Hematopoietic multipotent progenitor cell treated with erythropoietin and hydrocortisone succinate and interleukin-3 and kit ligand, for 8 days (in vitro differentiated cells): ENCODE data around the gene RAB17.

Source experiments
- DNase-seq: peaks from one replicate; pipeline ENCODE4 v3.0.0-alpha.2; 2015

RAB17 gene

DNA sequence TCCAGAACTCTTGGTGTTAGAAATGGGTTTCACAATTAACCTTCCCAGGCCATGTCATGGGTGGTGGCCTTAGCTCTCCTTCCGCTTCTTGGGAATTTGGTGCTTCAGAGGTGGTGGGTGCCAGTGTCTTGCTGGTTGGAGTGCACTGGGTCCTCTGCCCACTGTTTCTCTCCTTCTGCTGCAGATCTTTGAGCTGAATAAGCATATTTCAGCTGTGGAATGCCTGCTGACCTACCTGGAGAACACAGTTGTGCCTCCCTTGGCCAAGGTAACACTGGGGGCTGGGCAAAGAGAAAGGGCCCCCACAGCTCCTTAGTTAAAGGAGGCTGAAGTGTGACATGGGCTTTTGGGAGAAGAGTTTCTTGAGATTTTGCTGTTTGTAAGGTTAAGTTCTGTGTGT, 56.2 kb downstream of the RAB17 start:
- DNase-seq = no peak

DNA sequence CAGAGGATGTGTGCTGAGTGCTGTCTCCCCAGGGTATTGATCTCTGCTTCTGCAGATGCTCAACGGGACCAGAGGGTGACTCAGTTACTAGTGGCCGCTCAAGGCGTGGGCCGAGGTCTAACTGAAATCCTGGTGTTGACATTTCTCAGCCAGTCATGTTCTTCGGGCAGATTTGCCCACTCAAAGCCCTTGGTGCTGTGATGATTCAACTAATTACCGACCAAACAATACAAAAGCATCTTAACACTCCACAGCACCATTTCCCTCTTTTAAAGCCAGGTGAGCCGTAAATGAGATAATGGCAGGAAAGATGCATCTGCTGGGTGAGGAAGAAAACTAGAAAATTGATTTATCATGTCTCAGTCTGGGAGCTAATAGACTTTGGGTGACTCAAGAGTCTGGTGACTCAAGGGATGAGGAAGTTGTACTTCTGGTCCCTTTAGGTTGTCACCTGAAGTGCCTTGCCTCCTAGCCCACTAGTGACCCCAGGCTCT, 56.8 kb downstream of the RAB17 start:
- no peak for DNase-seq

DNA sequence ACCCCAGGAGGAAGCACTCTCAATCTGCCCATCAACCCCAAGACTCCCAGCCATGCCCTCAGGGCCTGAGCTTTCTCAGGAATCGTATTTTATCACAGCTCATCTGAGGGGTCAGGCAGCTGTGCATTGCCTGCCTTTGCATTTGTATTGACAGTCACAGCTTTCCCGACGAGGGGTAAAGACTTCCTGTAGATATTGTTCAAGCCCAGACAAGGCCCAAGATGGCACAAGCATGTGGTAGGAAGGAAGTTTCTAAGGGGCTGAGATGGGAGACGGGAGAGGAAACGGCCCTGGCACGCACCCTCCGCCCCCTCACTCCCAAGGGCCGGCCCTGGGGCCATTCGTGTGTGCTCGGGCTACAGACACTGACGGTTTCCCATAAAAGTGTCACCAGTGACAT, 58.4 kb downstream of the RAB17 start:
- DNase-seq = no peak

DNA sequence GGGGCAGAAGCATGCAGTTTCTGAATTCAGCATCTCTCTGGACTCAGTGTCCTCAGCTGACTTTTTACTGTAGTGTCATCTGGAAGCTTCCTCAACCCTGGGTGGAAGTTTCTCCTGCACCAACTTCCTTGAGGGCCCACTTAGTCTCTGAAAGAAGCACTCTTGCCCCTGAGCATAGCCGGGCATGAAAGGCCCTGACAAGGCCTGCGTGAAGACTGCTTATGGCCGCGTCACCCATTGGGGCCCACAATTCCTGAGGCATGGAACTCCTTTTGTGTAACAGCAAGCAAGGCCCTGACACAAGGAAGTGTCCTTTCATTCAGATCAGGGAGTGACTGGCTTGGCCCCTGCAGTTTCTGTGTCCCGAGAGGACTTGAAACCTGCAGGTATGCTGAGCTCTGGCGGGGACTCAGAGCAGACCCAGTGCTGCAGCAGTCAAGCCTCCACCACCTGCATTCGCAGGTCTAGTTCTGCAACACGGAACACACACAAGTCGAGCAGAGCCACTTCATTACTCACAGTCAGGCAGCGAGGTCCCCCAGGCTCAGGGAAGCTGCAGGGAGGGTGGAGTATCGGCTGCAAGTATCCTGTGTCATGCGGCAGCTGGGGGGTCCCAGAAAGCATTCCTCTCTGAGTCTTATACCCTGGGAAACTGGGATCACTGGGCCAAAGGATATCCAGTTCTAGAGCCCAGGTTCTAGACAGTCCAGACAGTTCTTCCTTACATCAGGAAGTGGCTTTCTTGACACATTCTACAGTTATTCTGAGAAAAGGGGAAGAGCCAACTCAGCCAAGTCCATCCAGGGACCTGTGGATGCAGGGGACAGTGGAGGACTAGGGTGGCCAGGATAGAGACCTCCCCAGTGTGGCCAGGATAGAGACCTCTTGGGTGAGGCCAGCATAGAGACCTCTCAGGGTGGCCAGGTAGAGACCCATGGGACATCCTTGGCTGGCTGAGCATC, 59.8 kb downstream of the RAB17 start:
- DNase-seq = no peak

DNA sequence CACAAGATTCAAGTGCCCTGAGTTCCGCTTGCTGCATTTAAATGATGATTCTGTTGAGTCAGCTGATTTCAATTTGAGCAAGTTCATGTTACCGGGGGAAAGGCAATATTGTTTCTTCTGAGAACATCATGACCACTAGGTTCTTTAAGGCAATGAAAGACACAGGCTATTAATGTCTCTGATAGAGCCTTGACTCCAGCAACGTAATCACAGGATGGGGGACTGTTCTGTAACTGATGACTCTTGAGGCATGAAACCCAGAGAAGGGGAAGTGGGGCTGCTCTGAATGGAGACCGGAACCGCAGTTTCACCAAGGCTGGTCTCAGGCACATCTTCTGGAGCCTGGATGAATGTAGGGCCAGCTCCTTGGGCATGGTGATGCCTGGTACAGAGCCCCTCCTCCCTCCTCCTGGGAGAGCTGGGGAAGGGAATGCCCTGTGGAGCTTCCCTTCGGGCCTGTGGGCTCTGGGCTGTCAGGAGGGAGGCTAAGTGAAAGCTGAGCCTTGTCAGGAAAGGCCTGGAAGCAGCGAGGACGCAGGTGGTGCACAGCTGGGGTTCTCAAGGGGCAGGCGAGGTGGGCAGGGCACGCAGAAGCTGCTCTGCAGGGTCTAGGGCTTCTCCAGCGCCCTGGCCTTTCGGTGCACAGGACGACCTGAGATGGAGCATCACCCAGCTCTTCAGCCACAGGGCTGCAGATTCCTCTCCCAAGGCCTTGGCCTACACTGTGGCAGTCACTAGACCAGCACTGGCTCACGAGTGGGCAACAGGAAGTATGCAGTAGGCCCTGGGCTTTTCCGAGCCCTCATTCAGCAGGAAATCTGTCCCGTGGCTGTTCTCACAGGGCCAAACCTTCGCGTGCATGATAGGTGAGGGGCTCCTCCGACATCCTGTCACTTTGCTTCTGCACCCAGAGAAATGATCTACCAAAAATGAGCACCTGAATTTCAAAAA, 60.8 kb downstream of the RAB17 start:
- no peak for DNase-seq

DNA sequence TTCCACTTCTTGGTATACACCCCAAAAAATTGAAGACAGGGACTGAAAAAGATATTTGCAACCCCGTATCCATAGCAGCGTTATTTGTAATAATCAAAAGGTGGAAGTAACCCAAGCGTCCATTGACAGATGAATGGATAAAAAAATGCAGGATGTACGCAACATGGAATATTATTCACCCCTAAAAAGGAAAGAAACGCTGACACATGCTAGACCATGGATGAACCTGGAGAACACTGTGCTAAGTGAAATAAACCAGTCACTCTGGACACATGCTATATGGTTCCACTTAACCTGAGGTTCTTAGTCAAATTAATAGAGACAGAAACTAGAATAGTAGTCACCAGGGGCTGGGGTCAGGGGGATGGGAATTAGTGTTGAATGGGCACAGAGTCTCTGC, 62.8 kb downstream of the RAB17 start:
- no peak for DNase-seq

DNA sequence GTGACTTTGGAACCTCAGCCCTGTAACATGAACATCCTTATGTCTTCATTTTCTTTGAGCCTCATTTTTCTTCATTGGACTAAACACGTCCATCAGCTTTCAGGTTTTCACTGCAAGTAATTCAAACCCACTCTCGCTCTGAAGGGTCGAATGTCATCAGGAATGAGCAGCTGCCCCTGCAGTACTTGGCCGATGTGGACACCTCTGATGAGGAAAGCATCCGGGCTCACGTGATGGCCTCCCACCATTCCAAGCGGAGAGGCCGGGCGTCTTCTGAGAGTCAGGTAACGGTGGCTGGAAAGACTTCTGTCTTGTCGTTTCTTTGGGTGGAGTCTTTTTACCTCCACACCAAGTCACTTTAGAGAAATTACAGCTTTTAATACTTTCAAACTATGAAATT, 63.3 kb downstream of the RAB17 start:
- DNase-seq = no peak

DNA sequence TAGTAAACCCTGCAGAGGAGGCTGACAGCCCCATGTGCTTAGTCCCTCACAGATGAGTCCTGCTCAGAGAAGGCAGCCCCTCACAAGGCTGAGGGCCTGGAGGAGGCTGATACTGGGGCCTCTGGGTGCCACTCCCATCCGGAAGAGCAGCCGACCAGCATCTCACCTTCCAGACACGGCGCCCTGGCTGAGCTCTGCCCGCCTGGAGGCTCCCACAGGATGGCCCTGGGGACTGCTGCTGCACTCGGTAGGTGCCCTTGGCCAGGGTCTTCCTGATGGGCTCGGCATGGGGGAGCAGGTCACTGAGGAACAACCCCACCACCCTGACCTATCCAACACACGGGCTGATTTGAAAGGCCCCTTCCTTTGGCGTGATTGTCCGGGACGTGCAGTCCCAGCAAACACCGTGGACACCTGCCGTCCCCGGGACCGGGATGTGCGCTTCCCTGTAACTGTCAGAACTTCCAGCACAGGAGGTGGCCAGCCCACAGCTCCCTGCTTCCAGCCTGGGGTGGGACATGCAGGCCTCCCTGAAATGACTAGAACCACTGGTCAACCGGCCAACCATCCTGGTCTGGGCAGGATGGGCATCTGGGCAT, 64.9 kb downstream of the RAB17 start:
- DNase-seq = no peak

DNA sequence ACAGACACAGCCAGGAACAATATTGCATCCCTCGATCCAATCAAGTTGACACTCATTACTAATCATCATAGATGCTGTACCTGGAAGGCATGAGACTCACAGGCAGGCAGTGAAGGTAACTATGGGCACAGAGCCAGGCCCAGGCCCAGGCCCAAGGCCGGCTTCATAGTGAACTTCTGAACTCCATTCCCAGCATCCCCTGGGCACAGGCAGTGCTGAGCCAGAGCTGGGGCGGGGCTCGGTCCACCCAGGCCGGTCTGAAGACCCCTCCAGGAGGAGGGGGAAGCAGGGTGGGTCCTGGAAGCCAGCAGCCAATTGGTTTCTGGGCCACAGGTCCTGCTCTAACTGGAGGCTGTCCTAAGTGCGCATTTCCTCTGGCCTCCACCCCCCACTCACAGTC, 65.9 kb downstream of the RAB17 start:
- DNase-seq = no peak
